ENCODE measurements around the gene DOP1B.
"Not testable (repeated sequence)": the region's sequence is repeated elsewhere in the genome, so short reads cannot be mapped to it uniquely, and the experiment has no call there.

Gene DOP1B

GRCh38 chr21:36188937-36189336, 32.3 kb downstream of the DOP1B start:
- DNase-seq (ENCODE audit: extremely low spot score), result no peak
- CTCF ChIA-PET, result interaction anchor here (1.7 kb wide), 1 partner anchor 15 kb away, joined by 4 read pairs; no protein-coding TSS in a partner anchor
- POLR2A ChIA-PET, result no interaction called here
- TF ChIP-seq FOXM1 (IDR thresholded peaks at IDR 0.05; ENCODE audit: borderline replicate concordance), result no peak
- TF ChIP-seq FOXK2 (IDR thresholded peaks at IDR 0.05), result no peak
- TF ChIP-seq TARDBP (IDR thresholded peaks at IDR 0.05), result no peak
- no peak for TF ChIP-seq BHLHE40 (IDR thresholded peaks at IDR 0.05; ENCODE audit: borderline replicate concordance)
- no peak for TF ChIP-seq ELF4 (IDR thresholded peaks at IDR 0.05)
- TF ChIP-seq ARNT (IDR thresholded peaks at IDR 0.05), result no peak
- TF ChIP-seq L3MBTL2 (conservative IDR thresholded peaks at IDR 0.05), result no peak
- TF ChIP-seq NFRKB (IDR thresholded peaks at IDR 0.05), result no peak
- TF ChIP-seq SP1 (IDR thresholded peaks at IDR 0.05), result no peak
- TF ChIP-seq ZNF384 (IDR thresholded peaks at IDR 0.05), result no peak

- POLR2A ChIA-PET, result no interaction called here
- DNase-seq (ENCODE audit: extremely low spot score), result no peak
- CTCF ChIA-PET, result interaction anchor here (1.7 kb wide), 1 partner anchor 13 kb away, joined by 4 read pairs; no protein-coding TSS in a partner anchor
- TF ChIP-seq BHLHE40 (IDR thresholded peaks at IDR 0.05; ENCODE audit: borderline replicate concordance) (no peak), PKNOX1 (IDR thresholded peaks at IDR 0.05) (no peak), TARDBP (IDR thresholded peaks at IDR 0.05) (no peak), FOXK2 (IDR thresholded peaks at IDR 0.05) (no peak), NFRKB (IDR thresholded peaks at IDR 0.05) (no peak), ELF4 (IDR thresholded peaks at IDR 0.05) (no peak), HDGF (IDR thresholded peaks at IDR 0.05; ENCODE audit: borderline replicate concordance) (no peak), ZNF384 (IDR thresholded peaks at IDR 0.05) (no peak), SUZ12 (IDR thresholded peaks at IDR 0.05) (no peak), FOXM1 (IDR thresholded peaks at IDR 0.05; ENCODE audit: borderline replicate concordance) (no peak), LEF1 (IDR thresholded peaks at IDR 0.05; ENCODE audit: borderline replicate concordance) (no peak), L3MBTL2 (conservative IDR thresholded peaks at IDR 0.05) (no peak)
These were observed 34.1 kb downstream of the DOP1B start for GRCh38 chr21:36190736-36191135.

GRCh38 chr21:36193200-36193599, 36.6 kb downstream of the DOP1B start:
- ChIA-PET CTCF (no interaction called here), POLR2A (no interaction called here)
- no peak for TF ChIP-seq PKNOX1 (IDR thresholded peaks at IDR 0.05)
- TF ChIP-seq FOXM1 (IDR thresholded peaks at IDR 0.05; ENCODE audit: borderline replicate concordance), result no peak
- DNase-seq (ENCODE audit: extremely low spot score), result no peak

- TF ChIP-seq LEF1 (IDR thresholded peaks at IDR 0.05; ENCODE audit: borderline replicate concordance), result no peak
- TF ChIP-seq PKNOX1 (IDR thresholded peaks at IDR 0.05), result no peak
- TF ChIP-seq ARNT (IDR thresholded peaks at IDR 0.05), result no peak
- no peak for TF ChIP-seq ZNF384 (IDR thresholded peaks at IDR 0.05)
- TF ChIP-seq NFRKB (IDR thresholded peaks at IDR 0.05), result no peak
- TF ChIP-seq BHLHE40 (IDR thresholded peaks at IDR 0.05; ENCODE audit: borderline replicate concordance), result no peak
- no peak for TF ChIP-seq TARDBP (IDR thresholded peaks at IDR 0.05)
- no peak for TF ChIP-seq FOXK2 (IDR thresholded peaks at IDR 0.05)
- TF ChIP-seq FOXM1 (IDR thresholded peaks at IDR 0.05; ENCODE audit: borderline replicate concordance), result no peak
- no peak for TF ChIP-seq SP1 (IDR thresholded peaks at IDR 0.05)
- TF ChIP-seq L3MBTL2 (conservative IDR thresholded peaks at IDR 0.05), result no peak
- no peak for TF ChIP-seq HDGF (IDR thresholded peaks at IDR 0.05; ENCODE audit: borderline replicate concordance)
- TF ChIP-seq FOXA1 (IDR thresholded peaks at IDR 0.05), result no peak
- TF ChIP-seq SUZ12 (IDR thresholded peaks at IDR 0.05), result no peak
- no peak for TF ChIP-seq ELF4 (IDR thresholded peaks at IDR 0.05)
- no peak for TF ChIP-seq CTBP1 (IDR thresholded peaks at IDR 0.05; ENCODE audit: borderline replicate concordance)
- ChIA-PET POLR2A (no interaction called here), CTCF (no interaction called here)
- DNase-seq (ENCODE audit: extremely low spot score), result no peak
These were observed 37.4 kb downstream of the DOP1B start for GRCh38 chr21:36194024-36194423.

- no peak for DNase-seq (ENCODE audit: extremely low spot score)
- CTCF ChIA-PET, result no interaction called here
- POLR2A ChIA-PET, result no interaction called here
- no peak for TF ChIP-seq LEF1 (IDR thresholded peaks at IDR 0.05; ENCODE audit: borderline replicate concordance)
- TF ChIP-seq SP1 (IDR thresholded peaks at IDR 0.05), result no peak
- TF ChIP-seq L3MBTL2 (conservative IDR thresholded peaks at IDR 0.05), result no peak
- TF ChIP-seq BHLHE40 (IDR thresholded peaks at IDR 0.05; ENCODE audit: borderline replicate concordance), result no peak
- no peak for TF ChIP-seq HDGF (IDR thresholded peaks at IDR 0.05; ENCODE audit: borderline replicate concordance)
- TF ChIP-seq ELF4 (IDR thresholded peaks at IDR 0.05), result no peak
- TF ChIP-seq ZNF384 (IDR thresholded peaks at IDR 0.05), result no peak
- no peak for TF ChIP-seq ARNT (IDR thresholded peaks at IDR 0.05)
- no peak for TF ChIP-seq FOXM1 (IDR thresholded peaks at IDR 0.05; ENCODE audit: borderline replicate concordance)
- no peak for TF ChIP-seq CTBP1 (IDR thresholded peaks at IDR 0.05; ENCODE audit: borderline replicate concordance)
- no peak for TF ChIP-seq TARDBP (IDR thresholded peaks at IDR 0.05)
- no peak for TF ChIP-seq FOXK2 (IDR thresholded peaks at IDR 0.05)
- no peak for TF ChIP-seq NFRKB (IDR thresholded peaks at IDR 0.05)
- TF ChIP-seq PKNOX1 (IDR thresholded peaks at IDR 0.05), result no peak
- TF ChIP-seq FOXA1 (IDR thresholded peaks at IDR 0.05), result no peak
- no peak for TF ChIP-seq SUZ12 (IDR thresholded peaks at IDR 0.05)
These were observed 39.0 kb downstream of the DOP1B start for GRCh38 chr21:36195613-36196012.

- POLR2A ChIA-PET, result interaction anchor here (0.5 kb wide), 1 partner anchor 62 kb away, joined by 3 read pairs; no protein-coding TSS in a partner anchor
- TF ChIP-seq FOXM1 (IDR thresholded peaks at IDR 0.05; ENCODE audit: borderline replicate concordance) (no peak), ARNT (IDR thresholded peaks at IDR 0.05) (no peak), TARDBP (IDR thresholded peaks at IDR 0.05) (no peak), ELF4 (IDR thresholded peaks at IDR 0.05) (no peak), ZNF384 (IDR thresholded peaks at IDR 0.05) (no peak), LEF1 (IDR thresholded peaks at IDR 0.05; ENCODE audit: borderline replicate concordance) (no peak)
- CTCF ChIA-PET, result no interaction called here
- no peak for DNase-seq (ENCODE audit: extremely low spot score)
These were observed 42.4 kb downstream of the DOP1B start for GRCh38 chr21:36199021-36199420.

GRCh38 chr21:36199575-36199974, 43.0 kb downstream of the DOP1B start:
- DNase-seq (ENCODE audit: extremely low spot score); CTCF ChIA-PET: not testable (repeated sequence)
- POLR2A ChIA-PET, result interaction anchor here (0.5 kb wide), 1 partner anchor 63 kb away, joined by 3 read pairs; no protein-coding TSS in a partner anchor

Data from HEK293T (cell line).